K562 (cell line): ENCODE results near the gene AUNIP. TPM values are rescaled to one million over a fixed set of nuclear protein-coding genes. Genes with fewer than 3 reads are reported as not detected.
A peak's percentile ranks its signal among the peaks of the same experiment; 100 is the strongest.

Experiments used
- CTBP1 ChIP-seq: fragments of 450-650 bp; IDR thresholded peaks from 2 replicates; pipeline ENCODE4 v1.6.1; 2016; ENCODE audit warnings: borderline replicate concordance
- ETV6 ChIP-seq, 3 experiments: fragments of 150-350 bp in 1 of 3; sonication (generic) in 1 of 3; formaldehyde crosslinking in 1 of 3; IDR thresholded peaks; 2 replicates each; pipeline versions ENCODE4 v1.6.1 to v1.8.0; 2014 to 2022; ENCODE audit warnings: borderline replicate concordance in 2 of 3, low read depth in 2 of 3, antibody characterized with exemption in 1 of 3, low read length in 1 of 3, mild to moderate bottlenecking in 1 of 3, missing genetic modification reagents in 1 of 3
- FUS ChIP-seq: fragments of 200-400 bp; formaldehyde crosslinking; optimal IDR thresholded peaks from 2 replicates; pipeline ENCODE3; 2017; ENCODE audit warnings: low read depth, low read length
- GABPB2 ChIP-seq: fragments of 250-450 bp; sonication (Bioruptor Pico); conservative IDR thresholded peaks from 2 replicates; pipeline ENCODE4 v1.5.1; 2021; ENCODE audit warnings: mild to moderate bottlenecking
- KLF16 ChIP-seq: IDR thresholded peaks from 2 replicates; pipeline ENCODE4 v1.6.1; 2016; ENCODE audit warnings: antibody characterized with exemption
- LEF1 ChIP-seq: fragments of 450-650 bp; IDR thresholded peaks from 2 replicates; pipeline ENCODE4 v1.6.1; 2016; ENCODE audit warnings: mild to moderate bottlenecking
- MEIS2 ChIP-seq: fragments of 450-650 bp; IDR thresholded peaks from 2 replicates; pipeline ENCODE4 v1.6.1; 2014; ENCODE audit warnings: mild to moderate bottlenecking; ENCODE audit not compliant: partially characterized antibody
- NFIX ChIP-seq: fragments of 250-450 bp; sonication (Bioruptor Pico); IDR thresholded peaks from 2 replicates; pipeline ENCODE4 v1.4.0; 2020; ENCODE audit warnings: low read depth, mild to moderate bottlenecking, moderate library complexity
- NR3C1 ChIP-seq: sonication (generic); formaldehyde crosslinking; IDR thresholded peaks from 2 replicates; pipeline ENCODE4 v1.8.1; 2022; ENCODE audit warnings: missing genetic modification reagents
- NRF1 ChIP-seq, 2 experiments: fragments of 450-650 bp; IDR thresholded peaks in 1 of 2; conservative IDR thresholded peaks in 1 of 2; 2 replicates each; pipeline ENCODE4 v1.6.1; 2014; ENCODE audit warnings: mild to moderate bottlenecking in 2 of 2
- SPI1 ChIP-seq: IDR thresholded peaks from 2 replicates; pipeline ENCODE4 v1.6.1; 2011; ENCODE audit warnings: low read depth, low read length, control low read depth, borderline replicate concordance
- TAF7 ChIP-seq: fragments of 450-650 bp; IDR thresholded peaks from 2 replicates; pipeline ENCODE4 v1.6.1; 2016; ENCODE audit warnings: missing genetic modification characterization, missing compliant biosample characterization
- TBP ChIP-seq: optimal IDR thresholded peaks from 2 replicates; pipeline ENCODE3; 2011; ENCODE audit warnings: low read depth, low read length, improper control_type of control experiment
- ZNF445 ChIP-seq: fragments of 250-450 bp; sonication (Bioruptor Pico); IDR thresholded peaks from 2 replicates; pipeline ENCODE4 v1.4.0; 2020; ENCODE audit warnings: low read depth, mild to moderate bottlenecking, moderate library complexity
- ZNF57 ChIP-seq: fragments of 450-650 bp; formaldehyde crosslinking; IDR thresholded peaks from 2 replicates; pipeline ENCODE4 v1.4.0; 2020; ENCODE audit warnings: mild to moderate bottlenecking, moderate library complexity
- ZNF668 ChIP-seq: fragments of 250-450 bp; sonication (Bioruptor Pico); IDR thresholded peaks from 2 replicates; pipeline ENCODE4 v1.8.0; 2022; ENCODE audit warnings: mild to moderate bottlenecking, inconsistent platforms
- ZNF830 ChIP-seq: fragments of 250-450 bp; sonication (Bioruptor Pico); IDR thresholded peaks from 2 replicates; pipeline ENCODE4 v1.5.0; 2021; ENCODE audit warnings: mild to moderate bottlenecking
- polyA plus RNA-seq, 8 experiments: library from polyadenylated mRNA; depleted of rRNA in 4 of 8; stranded (reverse) in 5 of 8; unstranded in 3 of 8; fragments of >200 nt; fragmentation: Nextera tagmentation in 2 of 8; fragmentation: Illumina TruSeq in 1 of 8; extraction: Ambion mirVana in 2 of 8; extraction: Trizol in 1 of 8; gene quantifications; 2 replicates each; pipeline versions ENCODE4 v1.2.1 to v1.2.3, GENCODE V29; 2011 to 2014; ENCODE audit warnings: inconsistent platforms in 1 of 8, missing spikeins in 1 of 8
- total RNA-seq, 7 experiments: library from RNA; depleted of rRNA in 6 of 7; stranded (reverse); fragments of >200 nt in 6 of 7; fragmentation: Illumina TruSeq in 2 of 7; extraction: Trizol in 2 of 7; gene quantifications; 2 replicates each; pipeline versions ENCODE4 v1.2.1 to v1.2.3, GENCODE V29; 2011 to 2021; ENCODE audit warnings: low replicate concordance in 1 of 7
- TF ChIP-seq, protein P1 (sequence below): sonication (generic); formaldehyde crosslinking; IDR thresholded peaks from 2 replicates; pipeline ENCODE4 v1.8.1; 2022; ENCODE audit warnings: missing genetic modification reagents
- TF ChIP-seq, protein P2 (sequence below): fragments of 200-800 bp; sonication (Bioruptor generic); IDR thresholded peaks from 2 replicates; pipeline ENCODE4 v1.6.1; 2017; ENCODE audit warnings: missing genetic modification characterization, missing compliant biosample characterization
- TF ChIP-seq, protein P3 (sequence below): fragments of 450-650 bp; IDR thresholded peaks from 2 replicates; pipeline ENCODE4 v1.6.1; 2016; ENCODE audit warnings: low read depth, mild to moderate bottlenecking, moderate library complexity
- TF ChIP-seq, protein P4 (sequence below): fragments of 450-650 bp; IDR thresholded peaks from 2 replicates; pipeline ENCODE4 v1.6.1; 2016; ENCODE audit warnings: mild to moderate bottlenecking
- TF ChIP-seq, protein P5 (sequence below): fragments of 450-650 bp; formaldehyde crosslinking; IDR thresholded peaks from 2 replicates; pipeline ENCODE4 v1.4.0; 2020; ENCODE audit warnings: mild to moderate bottlenecking, moderate library complexity

AUNIP gene
- total and polyA plus RNA-seq, 9 of the 15 experiments (the other 6 are each of a cell fraction or from before 2014, with no cell fraction given), result 12.1 to 53.8 (median 47.1) TPM

DNA sequence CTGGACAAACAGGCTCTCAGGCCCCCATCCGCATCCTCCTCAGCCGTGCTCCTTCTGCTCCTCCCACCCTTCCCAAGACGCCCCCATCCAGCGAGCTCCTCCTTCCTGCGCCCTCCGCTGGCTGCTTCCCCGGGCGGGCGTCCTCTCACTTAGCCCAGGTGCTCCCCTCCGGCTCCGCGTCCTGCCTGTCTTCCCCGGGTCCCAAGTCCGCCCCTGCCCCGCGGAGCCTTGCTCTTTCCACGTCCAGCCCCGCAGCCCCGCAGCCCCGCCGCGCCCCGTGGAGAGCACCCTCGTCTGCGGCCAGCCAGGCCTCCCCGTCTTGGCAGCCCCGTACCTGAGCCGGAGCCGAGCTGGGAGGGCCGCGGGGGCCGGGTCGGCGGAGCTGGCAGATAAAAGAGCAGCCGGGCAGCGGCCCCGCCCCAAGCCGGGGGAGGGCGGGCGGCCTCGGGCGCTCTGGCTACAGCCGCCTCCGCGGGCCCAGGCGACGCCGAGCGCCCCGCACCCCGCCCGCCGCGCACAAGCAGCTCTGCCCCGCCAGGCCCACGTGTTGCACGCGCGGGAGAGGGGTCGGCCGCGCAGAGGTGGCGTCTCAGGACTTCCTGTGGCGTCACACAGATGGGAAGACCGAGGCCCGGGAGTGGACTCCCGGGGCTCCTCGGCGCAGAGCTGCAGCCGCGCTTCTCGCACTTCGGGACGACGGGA, 16.0 kb upstream of the AUNIP start, which contains the start of gene PAQR7 (continued):
- TF ChIP-seq MEIS2 (no peak), FUS (no peak), NR3C1 (peak; percentile 97), TBP (no peak), KLF16 (no peak), ZNF830 (CRISPR knock-in tag) (no peak), GABPB2 (CRISPR knock-in tag) (no peak), NRF1 (conservative IDR thresholded peaks at IDR 0.05 in 1 of 2, IDR thresholded peaks at IDR 0.05 in 1 of 2) (peak; percentile 76 to 80; a peak in 3 of 4 replicates), ZNF445 (CRISPR knock-in tag) (no peak), ZNF668 (CRISPR knock-in tag) (0 out of 2 replicates have a peak, but pooled peaks have one; percentile 32), SPI1 (no peak), CTBP1 (peak; percentile 91), ZNF57 (CRISPR knock-in tag) (no peak), LEF1 (no peak), TAF7 (tag) (no peak), NFIX (CRISPR knock-in tag) (no peak), ETV6 (IDR thresholded peaks at IDR 0.05; ENCODE audit: borderline replicate concordance in 1 of 2, low read depth in 2 of 2, low read length in 1 of 2) (no peak), ETV6 (CRISPR knock-in tag; IDR thresholded peaks at IDR 0.05; ENCODE audit: borderline replicate concordance) (peak; percentile 93; the same call in 1 of the 2 replicates)
- TF ChIP-seq, protein P1, sequence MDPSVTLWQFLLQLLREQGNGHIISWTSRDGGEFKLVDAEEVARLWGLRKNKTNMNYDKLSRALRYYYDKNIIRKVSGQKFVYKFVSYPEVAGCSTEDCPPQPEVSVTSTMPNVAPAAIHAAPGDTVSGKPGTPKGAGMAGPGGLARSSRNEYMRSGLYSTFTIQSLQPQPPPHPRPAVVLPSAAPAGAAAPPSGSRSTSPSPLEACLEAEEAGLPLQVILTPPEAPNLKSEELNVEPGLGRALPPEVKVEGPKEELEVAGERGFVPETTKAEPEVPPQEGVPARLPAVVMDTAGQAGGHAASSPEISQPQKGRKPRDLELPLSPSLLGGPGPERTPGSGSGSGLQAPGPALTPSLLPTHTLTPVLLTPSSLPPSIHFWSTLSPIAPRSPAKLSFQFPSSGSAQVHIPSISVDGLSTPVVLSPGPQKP (CRISPR knock-in tag), result no peak
- TF ChIP-seq, protein P2, sequence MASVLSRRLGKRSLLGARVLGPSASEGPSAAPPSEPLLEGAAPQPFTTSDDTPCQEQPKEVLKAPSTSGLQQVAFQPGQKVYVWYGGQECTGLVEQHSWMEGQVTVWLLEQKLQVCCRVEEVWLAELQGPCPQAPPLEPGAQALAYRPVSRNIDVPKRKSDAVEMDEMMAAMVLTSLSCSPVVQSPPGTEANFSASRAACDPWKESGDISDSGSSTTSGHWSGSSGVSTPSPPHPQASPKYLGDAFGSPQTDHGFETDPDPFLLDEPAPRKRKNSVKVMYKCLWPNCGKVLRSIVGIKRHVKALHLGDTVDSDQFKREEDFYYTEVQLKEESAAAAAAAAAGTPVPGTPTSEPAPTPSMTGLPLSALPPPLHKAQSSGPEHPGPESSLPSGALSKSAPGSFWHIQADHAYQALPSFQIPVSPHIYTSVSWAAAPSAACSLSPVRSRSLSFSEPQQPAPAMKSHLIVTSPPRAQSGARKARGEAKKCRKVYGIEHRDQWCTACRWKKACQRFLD (CRISPR knock-in tag), result 0 out of 2 replicates have a peak, but pooled peaks have one; percentile 74
- TF ChIP-seq, protein P3, sequence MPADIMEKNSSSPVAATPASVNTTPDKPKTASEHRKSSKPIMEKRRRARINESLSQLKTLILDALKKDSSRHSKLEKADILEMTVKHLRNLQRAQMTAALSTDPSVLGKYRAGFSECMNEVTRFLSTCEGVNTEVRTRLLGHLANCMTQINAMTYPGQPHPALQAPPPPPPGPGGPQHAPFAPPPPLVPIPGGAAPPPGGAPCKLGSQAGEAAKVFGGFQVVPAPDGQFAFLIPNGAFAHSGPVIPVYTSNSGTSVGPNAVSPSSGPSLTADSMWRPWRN, result no peak
- TF ChIP-seq, protein P4, sequence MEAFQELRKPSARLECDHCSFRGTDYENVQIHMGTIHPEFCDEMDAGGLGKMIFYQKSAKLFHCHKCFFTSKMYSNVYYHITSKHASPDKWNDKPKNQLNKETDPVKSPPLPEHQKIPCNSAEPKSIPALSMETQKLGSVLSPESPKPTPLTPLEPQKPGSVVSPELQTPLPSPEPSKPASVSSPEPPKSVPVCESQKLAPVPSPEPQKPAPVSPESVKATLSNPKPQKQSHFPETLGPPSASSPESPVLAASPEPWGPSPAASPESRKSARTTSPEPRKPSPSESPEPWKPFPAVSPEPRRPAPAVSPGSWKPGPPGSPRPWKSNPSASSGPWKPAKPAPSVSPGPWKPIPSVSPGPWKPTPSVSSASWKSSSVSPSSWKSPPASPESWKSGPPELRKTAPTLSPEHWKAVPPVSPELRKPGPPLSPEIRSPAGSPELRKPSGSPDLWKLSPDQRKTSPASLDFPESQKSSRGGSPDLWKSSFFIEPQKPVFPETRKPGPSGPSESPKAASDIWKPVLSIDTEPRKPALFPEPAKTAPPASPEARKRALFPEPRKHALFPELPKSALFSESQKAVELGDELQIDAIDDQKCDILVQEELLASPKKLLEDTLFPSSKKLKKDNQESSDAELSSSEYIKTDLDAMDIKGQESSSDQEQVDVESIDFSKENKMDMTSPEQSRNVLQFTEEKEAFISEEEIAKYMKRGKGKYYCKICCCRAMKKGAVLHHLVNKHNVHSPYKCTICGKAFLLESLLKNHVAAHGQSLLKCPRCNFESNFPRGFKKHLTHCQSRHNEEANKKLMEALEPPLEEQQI, result no peak
- TF ChIP-seq, protein P5, sequence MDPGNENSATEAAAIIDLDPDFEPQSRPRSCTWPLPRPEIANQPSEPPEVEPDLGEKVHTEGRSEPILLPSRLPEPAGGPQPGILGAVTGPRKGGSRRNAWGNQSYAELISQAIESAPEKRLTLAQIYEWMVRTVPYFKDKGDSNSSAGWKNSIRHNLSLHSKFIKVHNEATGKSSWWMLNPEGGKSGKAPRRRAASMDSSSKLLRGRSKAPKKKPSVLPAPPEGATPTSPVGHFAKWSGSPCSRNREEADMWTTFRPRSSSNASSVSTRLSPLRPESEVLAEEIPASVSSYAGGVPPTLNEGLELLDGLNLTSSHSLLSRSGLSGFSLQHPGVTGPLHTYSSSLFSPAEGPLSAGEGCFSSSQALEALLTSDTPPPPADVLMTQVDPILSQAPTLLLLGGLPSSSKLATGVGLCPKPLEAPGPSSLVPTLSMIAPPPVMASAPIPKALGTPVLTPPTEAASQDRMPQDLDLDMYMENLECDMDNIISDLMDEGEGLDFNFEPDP (CRISPR knock-in tag), result no peak
